HG02884 (cell line): Measurements from ENCODE around the gene GPR75.

Experiments used
- ATAC-seq: cut with Tn5 transposase; IDR thresholded peaks from one replicate; pipeline ENCODE4 v1.9.1; 2021; ENCODE audit warnings: mild to moderate bottlenecking, moderate library complexity; ENCODE audit not compliant: unreplicated experiment

GPR75 gene

DNA sequence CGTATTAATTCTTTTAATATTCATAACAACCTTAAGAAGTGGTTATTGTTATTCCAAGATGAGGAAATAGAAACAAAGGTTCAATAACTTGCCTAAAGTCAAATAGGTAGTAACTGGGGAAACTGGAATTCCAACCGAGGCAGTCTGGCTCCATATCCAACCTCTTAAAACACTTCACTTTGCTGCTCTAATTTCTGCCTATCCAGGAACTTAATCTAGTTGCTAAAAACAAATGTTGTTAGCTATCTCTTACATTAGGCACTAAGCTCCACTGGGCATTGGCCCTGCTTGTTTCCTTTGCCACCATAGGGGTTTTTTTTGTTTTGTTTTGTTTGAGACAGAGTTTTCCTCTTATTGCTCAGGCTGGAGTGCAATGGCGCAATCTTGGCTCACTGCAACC is 48.2 kb downstream of the GPR75 start:
- no peak for ATAC-seq
